Measurements from ENCODE around the gene EXOC3.

GRCh38 chr5:442335-443238, at the start of gene EXOC3:
- no peak for TF ChIP-seq CTCF (conservative IDR thresholded peaks at IDR 0.05; ENCODE audit: low read length)
- no peak for TF ChIP-seq EZH2phosphoT487 (IDR thresholded peaks at IDR 0.05; ENCODE audit: borderline replicate concordance)
